ENCODE data around the gene ADNP. TPM values are rescaled to one million over a fixed set of nuclear protein-coding genes. Genes with fewer than 3 reads are reported as not detected.

The ADNP gene
- total and polyA plus RNA-seq, 2 of the 13 experiments (the other 11 are each of a cell fraction or from before 2014, with no cell fraction given): 21.0 to 21.5 TPM

- peak overlapping the region; percentile 82 to 97 (median 96) for H3K4me3 ChIP-seq (replicated peaks in 1 of 3; ENCODE audit: insufficient read depth in 1 of 3, low read depth in 2 of 3, low read length in 3 of 3)
- DNase-seq (ENCODE audit: low spot score): no peak
- H3K9me3 ChIP-seq (ENCODE audit: low read length): no peaks in the 10 kb centered on the region
- H4K20me1 ChIP-seq (ENCODE audit: insufficient read depth, low read length): peaks cover 39% of the 10 kb centered on the region
- H2AFZ ChIP-seq (ENCODE audit: low read length): no peak overlapping the region
- H3K4me1 ChIP-seq (ENCODE audit: insufficient read depth, low read length): peaks cover 37% of the 10 kb centered on the region
- peaks cover 50% of the 10 kb centered on the region for H3K79me2 ChIP-seq (ENCODE audit: insufficient read depth, low read length)
- WGBS (ENCODE audit: low lambda C conversion rate): 2% methylated on average over 39 of the region's 79 CpGs
- in situ Hi-C loops (cut with HindIII; ENCODE audit: extremely low pct_ligation_motif_present, low pct_unique_long_range_greater_than_20kb): loop anchor here (10.0 kb wide), 1 partner anchor 136 kb away; the partner anchor contains the start of gene BCAS4
- H3K36me3 ChIP-seq (replicated peaks in 1 of 2; ENCODE audit: control insufficient read depth in 1 of 2, insufficient read depth in 2 of 2, low read length in 2 of 2): peaks cover 12 to 44% of the 10 kb centered on the region in 2 experiments
- BruUV-seq (replicated peaks): no TSS peak
- H3K27ac ChIP-seq (ENCODE audit: extremely low read length, insufficient read depth, low read length): peak overlapping the region; percentile 73
- POLR2A ChIA-PET: interaction anchor here (0.9 to 4.3 kb wide), 16 partner anchors 10 to 141 kb away, joined by 3 to 87 read pairs (median 6); partner anchors contain the start of genes BCAS4, DPM1 and MOCS3
- H3K27me3 ChIP-seq (ENCODE audit: control insufficient read depth in 1 of 2, insufficient read depth in 2 of 2, low read length in 2 of 2): no peaks in the 10 kb centered on the region
- CTCF ChIA-PET (ENCODE audit: low intra/inter-chr PET ratio, low total read pairs): interaction anchor here (1.0 to 4.7 kb wide), 5 partner anchors 10 to 140 kb away, joined by 4 to 62 read pairs (median 15); partner anchors contain the start of genes BCAS4, DPM1 and MOCS3
- peak overlapping the region; percentile 89 for H3K9ac ChIP-seq (ENCODE audit: insufficient read depth, low read depth, low read length)
- ATAC-seq: peak; percentile 49
- intact Hi-C loops (cut with micrococcal nuclease; ENCODE audit: unreplicated experiment): no loop called here
- FAIRE-seq: no peak
- H3K4me2 ChIP-seq (ENCODE audit: low read depth, low read length): peak overlapping the region; percentile 85
- peak; percentile 26; the same call in 1 of the 2 replicates for TF ChIP-seq ZNF768 (CRISPR knock-in tag; IDR thresholded peaks at IDR 0.05)
- TF ChIP-seq U2AF1 (optimal IDR thresholded peaks at IDR 0.05; ENCODE audit: low read depth, low read length): no peak
- TF ChIP-seq MYC (CRISPR knock-in tag; IDR thresholded peaks at IDR 0.05; ENCODE audit: borderline replicate concordance): peak; percentile 49
- TF ChIP-seq POLR2G (IDR thresholded peaks at IDR 0.05; ENCODE audit: low read depth, low read length): peak; percentile 18
- TF ChIP-seq, protein P1, sequence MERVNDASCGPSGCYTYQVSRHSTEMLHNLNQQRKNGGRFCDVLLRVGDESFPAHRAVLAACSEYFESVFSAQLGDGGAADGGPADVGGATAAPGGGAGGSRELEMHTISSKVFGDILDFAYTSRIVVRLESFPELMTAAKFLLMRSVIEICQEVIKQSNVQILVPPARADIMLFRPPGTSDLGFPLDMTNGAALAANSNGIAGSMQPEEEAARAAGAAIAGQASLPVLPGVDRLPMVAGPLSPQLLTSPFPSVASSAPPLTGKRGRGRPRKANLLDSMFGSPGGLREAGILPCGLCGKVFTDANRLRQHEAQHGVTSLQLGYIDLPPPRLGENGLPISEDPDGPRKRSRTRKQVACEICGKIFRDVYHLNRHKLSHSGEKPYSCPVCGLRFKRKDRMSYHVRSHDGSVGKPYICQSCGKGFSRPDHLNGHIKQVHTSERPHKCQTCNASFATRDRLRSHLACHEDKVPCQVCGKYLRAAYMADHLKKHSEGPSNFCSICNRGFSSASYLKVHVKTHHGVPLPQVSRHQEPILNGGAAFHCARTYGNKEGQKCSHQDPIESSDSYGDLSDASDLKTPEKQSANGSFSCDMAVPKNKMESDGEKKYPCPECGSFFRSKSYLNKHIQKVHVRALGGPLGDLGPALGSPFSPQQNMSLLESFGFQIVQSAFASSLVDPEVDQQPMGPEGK (CRISPR knock-in tag; IDR thresholded peaks at IDR 0.05): peak; percentile 52
- TF ChIP-seq ZNF17 (CRISPR knock-in tag; IDR thresholded peaks at IDR 0.05): no peak
- TF ChIP-seq ZNF883 (CRISPR knock-in tag; IDR thresholded peaks at IDR 0.05; ENCODE audit: not compliant biosample characterization): peak; percentile 75
- peak; percentile 51; the same call in 1 of the 2 replicates for TF ChIP-seq ARNT2 (CRISPR knock-in tag; IDR thresholded peaks at IDR 0.05; ENCODE audit: low read depth)
- TF ChIP-seq, protein P2, sequence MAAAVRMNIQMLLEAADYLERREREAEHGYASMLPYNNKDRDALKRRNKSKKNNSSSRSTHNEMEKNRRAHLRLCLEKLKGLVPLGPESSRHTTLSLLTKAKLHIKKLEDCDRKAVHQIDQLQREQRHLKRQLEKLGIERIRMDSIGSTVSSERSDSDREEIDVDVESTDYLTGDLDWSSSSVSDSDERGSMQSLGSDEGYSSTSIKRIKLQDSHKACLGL (CRISPR knock-in tag; IDR thresholded peaks at IDR 0.05): peak; percentile 66; the same call in 1 of the 2 replicates
- peak; percentile 58; the same call in 1 of the 2 replicates for TF ChIP-seq ETV6 (CRISPR knock-in tag; conservative IDR thresholded peaks at IDR 0.05)
- 0 out of 2 replicates have a peak, but pooled peaks have one; percentile 44 for TF ChIP-seq PCBP1 (IDR thresholded peaks at IDR 0.05; ENCODE audit: borderline replicate concordance, low read depth, low read length)
- 0 out of 2 replicates have a peak, but pooled peaks have one; percentile 27 for TF ChIP-seq ZNF574 (CRISPR knock-in tag; IDR thresholded peaks at IDR 0.05)
- peak; percentile 26; the same call in 1 of the 2 replicates for TF ChIP-seq SPEN (CRISPR knock-in tag; IDR thresholded peaks at IDR 0.05; ENCODE audit: low read depth)
- no peak for TF ChIP-seq TRIM22 (IDR thresholded peaks at IDR 0.05)
- TF ChIP-seq ZNF619 (CRISPR knock-in tag; IDR thresholded peaks at IDR 0.05): no peak
- peak; percentile 68 for TF ChIP-seq AGO2 (optimal IDR thresholded peaks at IDR 0.05; ENCODE audit: low read depth, low read length)
Observed at GRCh38 chr20:50930139-50930975, 880 bp downstream of the ADNP start.

Data from HepG2 (cell line).